ENCODE results near the gene TMEM132C.

GRCh38 chr12:128617304-128617833 is 350.4 kb downstream of the TMEM132C start:
- TF ChIP-seq CTCF (conservative IDR thresholded peaks at IDR 0.05; ENCODE audit: low read depth, low read length) (no peak), EZH2 (IDR thresholded peaks at IDR 0.05; ENCODE audit: low read length, unreplicated experiment) (no peak)
